ENCODE results near the gene MEF2C. TPM values are rescaled to one million over a fixed set of nuclear protein-coding genes. Genes with fewer than 3 reads are reported as not detected.
"Not testable (repeated sequence)": the region's sequence is repeated elsewhere in the genome, so short reads cannot be mapped to it uniquely, and the experiment has no call there.

Gene MEF2C
- total RNA-seq, 1 donor from 2014 or later, result 29.6 TPM

GRCh38 chr5:88860501-88860900 is 22.5 kb downstream of the MEF2C start:
- H3K4me1 Mint-ChIP-seq (ENCODE audit: low read depth), result peaks cover 12% of the 10 kb centered on the region
- TF ChIP-seq CTCF (IDR thresholded peaks at IDR 0.05), result no peak
- no peak for DNase-seq (ENCODE audit: low spot score)
- peak overlapping the region; percentile 25 for H3K27ac Mint-ChIP-seq (ENCODE audit: unreplicated experiment)
- peaks cover 4% of the 10 kb centered on the region for H3K36me3 Mint-ChIP-seq (ENCODE audit: low read depth)
- H3K9me3 Mint-ChIP-seq (ENCODE audit: low read depth), result no peaks in the 10 kb centered on the region
- no peaks in the 10 kb centered on the region for H3K27me3 Mint-ChIP-seq (ENCODE audit: low read depth)
- H3K4me3 Mint-ChIP-seq (ENCODE audit: unreplicated experiment), result no peak overlapping the region

- no peaks in the 10 kb centered on the region for H3K27me3 Mint-ChIP-seq (ENCODE audit: low read depth)
Observed at GRCh38 chr5:88858392-88858791, 24.6 kb downstream of the MEF2C start.

GRCh38 chr5:88856381-88856780 is 26.6 kb downstream of the MEF2C start:
- not testable (repeated sequence) for H3K4me3 Mint-ChIP-seq (ENCODE audit: unreplicated experiment); H3K36me3 Mint-ChIP-seq (ENCODE audit: low read depth); DNase-seq (ENCODE audit: low spot score); H3K27me3 Mint-ChIP-seq (ENCODE audit: low read depth); H3K27ac Mint-ChIP-seq (ENCODE audit: unreplicated experiment); H3K9me3 Mint-ChIP-seq (ENCODE audit: low read depth)
- H3K4me1 Mint-ChIP-seq (ENCODE audit: low read depth), result peaks cover 11% of the 10 kb centered on the region

More at GRCh38 chr5:88858392-88858791, 24.6 kb downstream of the MEF2C start:
- TF ChIP-seq CTCF (IDR thresholded peaks at IDR 0.05), result no peak
- no peaks in the 10 kb centered on the region for H3K9me3 Mint-ChIP-seq (ENCODE audit: low read depth)
- no peak overlapping the region for H3K27ac Mint-ChIP-seq (ENCODE audit: unreplicated experiment)
- H3K4me1 Mint-ChIP-seq (ENCODE audit: low read depth), result peaks cover 12% of the 10 kb centered on the region
- DNase-seq (ENCODE audit: low spot score), result no peak
- H3K36me3 Mint-ChIP-seq (ENCODE audit: low read depth), result peaks cover 4% of the 10 kb centered on the region
- no peak overlapping the region for H3K4me3 Mint-ChIP-seq (ENCODE audit: unreplicated experiment)

GRCh38 chr5:88854769-88855168 is 28.2 kb downstream of the MEF2C start:
- H3K36me3 Mint-ChIP-seq (ENCODE audit: low read depth), result peaks cover 5% of the 10 kb centered on the region
- no peaks in the 10 kb centered on the region for H3K9me3 Mint-ChIP-seq (ENCODE audit: low read depth)

DNA sequence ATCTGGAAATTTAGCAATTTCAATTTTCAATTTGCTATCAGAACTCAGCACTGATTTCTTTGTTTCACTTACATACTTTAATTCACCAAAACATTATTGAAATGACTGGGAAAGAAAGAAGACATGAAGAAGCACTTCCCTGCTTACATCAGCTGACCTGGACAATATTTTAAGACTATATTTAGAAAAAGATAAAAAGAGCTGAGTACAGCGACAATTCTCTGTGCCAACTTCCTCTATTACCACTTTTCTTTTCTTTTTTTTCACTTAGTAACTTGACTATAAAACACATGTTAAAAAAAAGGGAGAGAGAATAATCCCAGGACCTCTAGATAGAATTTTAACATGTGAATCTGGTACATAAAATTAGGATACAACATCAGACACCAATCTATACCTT is 35.6 kb downstream of the MEF2C start:
- TF ChIP-seq CTCF (IDR thresholded peaks at IDR 0.05), result no peak
- no peak for DNase-seq (ENCODE audit: low spot score)
- no peaks in the 10 kb centered on the region for H3K9me3 Mint-ChIP-seq (ENCODE audit: low read depth)
- no peak overlapping the region for H3K27ac Mint-ChIP-seq (ENCODE audit: unreplicated experiment)
- no peak overlapping the region for H3K4me3 Mint-ChIP-seq (ENCODE audit: unreplicated experiment)
- H3K36me3 Mint-ChIP-seq (ENCODE audit: low read depth), result peaks cover 1% of the 10 kb centered on the region
- peaks cover 9% of the 10 kb centered on the region for H3K4me1 Mint-ChIP-seq (ENCODE audit: low read depth)
- no peaks in the 10 kb centered on the region for H3K27me3 Mint-ChIP-seq (ENCODE audit: low read depth)

More at GRCh38 chr5:88854769-88855168, 28.2 kb downstream of the MEF2C start:
- no peaks in the 10 kb centered on the region for H3K27me3 Mint-ChIP-seq (ENCODE audit: low read depth)
- DNase-seq (ENCODE audit: low spot score), result no peak
- H3K4me3 Mint-ChIP-seq (ENCODE audit: unreplicated experiment), result no peak overlapping the region
- no peak for TF ChIP-seq CTCF (IDR thresholded peaks at IDR 0.05)
- no peak overlapping the region for H3K27ac Mint-ChIP-seq (ENCODE audit: unreplicated experiment)
- H3K4me1 Mint-ChIP-seq (ENCODE audit: low read depth), result no peaks in the 10 kb centered on the region

- no peaks in the 10 kb centered on the region for H3K27me3 Mint-ChIP-seq (ENCODE audit: low read depth)
- TF ChIP-seq CTCF (IDR thresholded peaks at IDR 0.05), result no peak
- no peaks in the 10 kb centered on the region for H3K9me3 Mint-ChIP-seq (ENCODE audit: low read depth)
- H3K27ac Mint-ChIP-seq (ENCODE audit: unreplicated experiment), result no peak overlapping the region
- peaks cover 9% of the 10 kb centered on the region for H3K4me1 Mint-ChIP-seq (ENCODE audit: low read depth)
- H3K36me3 Mint-ChIP-seq (ENCODE audit: low read depth), result peaks cover 1% of the 10 kb centered on the region
- no peak overlapping the region for H3K4me3 Mint-ChIP-seq (ENCODE audit: unreplicated experiment)
- DNase-seq (ENCODE audit: low spot score), result no peak
Observed at GRCh38 chr5:88846434-88846833, 36.5 kb downstream of the MEF2C start.

All from chondrocyte (in vitro differentiated cells).